HG02763 (cell line): ENCODE measurements around the gene CYP3A7.
"Not testable (repeated sequence)": the region's sequence is repeated elsewhere in the genome, so short reads cannot be mapped to it uniquely, and the experiment has no call there.

ENCODE experiments used
- ATAC-seq: cut with Tn5 transposase; IDR thresholded peaks from one replicate; pipeline ENCODE4 v1.9.1; 2021; ENCODE audit warnings: mild to moderate bottlenecking, moderate library complexity; ENCODE audit not compliant: unreplicated experiment

The CYP3A7 gene

GRCh38 chr7:99674995-99675742 lies 59.8 kb downstream of the CYP3A7 start:
- ATAC-seq, result no peak

GRCh38 chr7:99672573-99672972 lies 62.4 kb downstream of the CYP3A7 start:
- ATAC-seq, result no peak

GRCh38 chr7:99669782-99670181 lies 65.2 kb downstream of the CYP3A7 start:
- no peak for ATAC-seq

DNA sequence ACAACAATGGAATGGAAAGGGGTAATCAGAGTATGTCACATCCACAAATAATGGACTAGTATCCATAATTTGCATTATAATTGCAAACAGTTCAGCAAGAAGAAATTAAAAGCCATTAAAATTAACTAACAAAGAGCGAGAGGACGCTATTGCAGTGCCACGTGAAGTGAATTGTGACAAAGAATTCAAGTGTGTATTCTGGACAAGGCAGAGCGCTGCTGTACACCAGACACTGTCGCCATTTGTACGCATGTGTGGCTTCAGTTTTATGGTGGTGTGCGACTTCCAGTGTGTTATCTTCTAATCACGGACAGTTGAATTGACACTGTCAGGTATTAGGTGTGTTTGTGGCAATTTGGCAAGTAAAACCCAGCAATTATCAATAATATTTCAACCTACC lies 66.5 kb downstream of the CYP3A7 start:
- ATAC-seq, result no peak

GRCh38 chr7:99667179-99667578 lies 67.8 kb downstream of the CYP3A7 start:
- no peak for ATAC-seq

GRCh38 chr7:99666013-99666395 lies 69.0 kb downstream of the CYP3A7 start:
- ATAC-seq, result no peak

- ATAC-seq, result no peak
These were observed 69.5 kb downstream of the CYP3A7 start for GRCh38 chr7:99665312-99666012.

DNA sequence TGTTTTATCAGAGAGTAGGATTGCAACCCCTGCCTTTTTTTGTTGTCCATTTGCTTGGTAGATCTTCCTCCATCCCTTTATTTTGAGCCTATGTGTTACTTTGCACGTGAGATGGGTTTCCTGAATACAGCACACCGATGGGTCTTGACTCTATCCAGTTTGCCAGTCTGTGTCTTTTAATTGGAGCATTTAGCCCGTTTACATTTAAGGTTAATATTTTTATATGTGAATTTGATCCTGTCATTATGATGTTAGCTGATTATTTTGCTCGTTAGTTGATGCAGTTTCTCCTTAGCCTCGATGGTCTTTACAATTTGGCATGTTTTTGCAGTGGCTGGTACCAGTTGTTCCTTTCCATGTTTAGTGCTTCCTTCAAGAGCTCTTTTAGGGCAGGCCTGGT lies 77.1 kb downstream of the CYP3A7 start:
- ATAC-seq, result not testable (repeated sequence)
